ENCODE measurements around the gene BCAR3. TPM values are rescaled to one million over a fixed set of nuclear protein-coding genes. Genes with fewer than 3 reads are reported as not detected.

Gene BCAR3
- total RNA-seq, 3 donors from 2014 or later (not counting 1 experiment from before 2014, with no cell fraction given): 0.52 to 6.5 (median 2.4) TPM

GRCh38 chr1:93667642-93668041, 14.0 kb downstream of the BCAR3 start:
- intact Hi-C loops (cut with micrococcal nuclease): no loop called here
- H3K27me3 ChIP-seq (ENCODE audit: control insufficient read depth, insufficient read depth, low read length): no peaks in the 10 kb centered on the region
- Mint-ChIP-seq H3K4me3 (no peak overlapping the region), H3K27me3 (ENCODE audit: low read depth in 2 of 2) (no peaks in the 10 kb centered on the region), H3K27ac (no peak overlapping the region), H3K36me3 (no peaks in the 10 kb centered on the region), H3K4me1 (no peaks in the 10 kb centered on the region), H3K9me3 (no peaks in the 10 kb centered on the region)
- H3K27ac ChIP-seq (ENCODE audit: low read length): no peak overlapping the region
- H3K4me1 ChIP-seq (ENCODE audit: control insufficient read depth, insufficient read depth, low read length): no peaks in the 10 kb centered on the region
- H3K4me3 ChIP-seq (ENCODE audit: low read length): no peak overlapping the region
- 87% methylated on average over 2 of the region's 4 CpGs for WGBS (ENCODE audit: insufficient coverage)
- H3K9me3 ChIP-seq (ENCODE audit: control insufficient read depth, insufficient read depth, low read length): no peaks in the 10 kb centered on the region
- H3K36me3 ChIP-seq (ENCODE audit: control insufficient read depth, insufficient read depth, low read length): no peaks in the 10 kb centered on the region
- TF ChIP-seq CTCF (IDR thresholded peaks at IDR 0.05): no peak
- DNase-seq: no peak
- no peak for ATAC-seq

- H3K27ac Mint-ChIP-seq: no peak overlapping the region
- no peak for TF ChIP-seq CTCF (IDR thresholded peaks at IDR 0.05)
- ATAC-seq (no peak), DNase-seq (no peak)
- Histone ChIP-seq H3K4me3 (ENCODE audit: low read length) (no peak overlapping the region), H3K36me3 (ENCODE audit: control insufficient read depth, insufficient read depth, low read length) (no peaks in the 10 kb centered on the region), H3K27ac (ENCODE audit: low read length) (no peak overlapping the region), H3K9me3 (ENCODE audit: control insufficient read depth, insufficient read depth, low read length) (no peaks in the 10 kb centered on the region), H3K27me3 (ENCODE audit: control insufficient read depth, insufficient read depth, low read length) (no peaks in the 10 kb centered on the region), H3K4me1 (ENCODE audit: control insufficient read depth, insufficient read depth, low read length) (no peaks in the 10 kb centered on the region)
- 93% methylated on average over 14 of the region's 14 CpGs for WGBS (ENCODE audit: insufficient coverage)
- H3K4me3 Mint-ChIP-seq: no peak overlapping the region
- H3K4me1 Mint-ChIP-seq: no peaks in the 10 kb centered on the region
- H3K36me3 Mint-ChIP-seq: no peaks in the 10 kb centered on the region
- H3K27me3 Mint-ChIP-seq (ENCODE audit: low read depth in 2 of 2): no peaks in the 10 kb centered on the region
- intact Hi-C loops (cut with micrococcal nuclease): no loop called here
- H3K9me3 Mint-ChIP-seq: no peaks in the 10 kb centered on the region
These were observed 14.8 kb downstream of the BCAR3 start for GRCh38 chr1:93666613-93667384.

GRCh38 chr1:93665015-93665414, 16.6 kb downstream of the BCAR3 start:
- ATAC-seq (no peak), DNase-seq (no peak)
- Mint-ChIP-seq H3K4me3 (no peak overlapping the region), H3K9me3 (no peaks in the 10 kb centered on the region), H3K27me3 (ENCODE audit: low read depth in 2 of 2) (no peaks in the 10 kb centered on the region), H3K36me3 (no peaks in the 10 kb centered on the region), H3K27ac (no peak overlapping the region), H3K4me1 (no peaks in the 10 kb centered on the region)
- WGBS (ENCODE audit: insufficient coverage): 73% methylated on average over 3 of the region's 3 CpGs
- no peaks in the 10 kb centered on the region for H3K36me3 ChIP-seq (ENCODE audit: control insufficient read depth, insufficient read depth, low read length)
- no peak overlapping the region for H3K27ac ChIP-seq (ENCODE audit: low read length)
- H3K4me3 ChIP-seq (ENCODE audit: low read length): no peak overlapping the region
- H3K9me3 ChIP-seq (ENCODE audit: control insufficient read depth, insufficient read depth, low read length): no peaks in the 10 kb centered on the region
- H3K4me1 ChIP-seq (ENCODE audit: control insufficient read depth, insufficient read depth, low read length): no peaks in the 10 kb centered on the region
- H3K27me3 ChIP-seq (ENCODE audit: control insufficient read depth, insufficient read depth, low read length): no peaks in the 10 kb centered on the region
- TF ChIP-seq CTCF (IDR thresholded peaks at IDR 0.05): no peak
- intact Hi-C loops (cut with micrococcal nuclease): no loop called here

GRCh38 chr1:93663208-93663614, 18.4 kb downstream of the BCAR3 start:
- 90% methylated on average over 2 of the region's 2 CpGs for WGBS (ENCODE audit: insufficient coverage)
- DNase-seq: no peak
- Histone ChIP-seq H3K4me3 (ENCODE audit: low read length) (no peak overlapping the region), H3K27me3 (ENCODE audit: control insufficient read depth, insufficient read depth, low read length) (no peaks in the 10 kb centered on the region), H3K36me3 (ENCODE audit: control insufficient read depth, insufficient read depth, low read length) (no peaks in the 10 kb centered on the region), H3K27ac (ENCODE audit: low read length) (no peak overlapping the region), H3K4me1 (ENCODE audit: control insufficient read depth, insufficient read depth, low read length) (no peaks in the 10 kb centered on the region), H3K9me3 (ENCODE audit: control insufficient read depth, insufficient read depth, low read length) (no peaks in the 10 kb centered on the region)
- H3K9me3 Mint-ChIP-seq: no peaks in the 10 kb centered on the region
- no peak overlapping the region for H3K27ac Mint-ChIP-seq
- no peak for TF ChIP-seq CTCF (IDR thresholded peaks at IDR 0.05)
- no peaks in the 10 kb centered on the region for H3K27me3 Mint-ChIP-seq (ENCODE audit: low read depth in 2 of 2)
- no peaks in the 10 kb centered on the region for H3K4me1 Mint-ChIP-seq
- no peaks in the 10 kb centered on the region for H3K36me3 Mint-ChIP-seq
- H3K4me3 Mint-ChIP-seq: no peak overlapping the region
- ATAC-seq: no peak
- intact Hi-C loops (cut with micrococcal nuclease): no loop called here

Measured in natural killer cell (primary cell).